ENCODE results near the gene N4BP2L2. TPM values are rescaled to one million over a fixed set of nuclear protein-coding genes. Genes with fewer than 3 reads are reported as not detected.

The N4BP2L2 gene
- total RNA-seq, 1 experiment from 2014 or later = 54.1 TPM

DNA sequence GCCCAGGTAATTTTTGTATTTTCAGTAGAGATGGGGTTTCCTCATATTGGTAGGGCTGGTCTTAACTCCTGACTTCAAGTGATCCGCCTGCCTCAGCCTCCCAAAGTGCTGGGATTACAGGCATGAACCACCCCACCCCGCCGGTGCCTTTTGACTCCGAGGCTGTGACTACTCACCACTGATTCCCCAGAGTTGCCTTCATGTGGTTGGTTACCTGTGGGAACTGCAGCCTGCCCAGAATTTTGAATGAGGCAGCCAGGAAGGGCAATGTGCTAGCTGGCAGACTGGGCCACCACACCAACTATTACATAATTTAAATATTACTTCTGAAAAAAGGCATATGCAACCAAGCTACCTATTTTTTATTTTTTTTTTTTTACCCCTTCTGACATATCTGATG lies 42.8 kb downstream of the N4BP2L2 start:
- DNase-seq = no peak

DNA sequence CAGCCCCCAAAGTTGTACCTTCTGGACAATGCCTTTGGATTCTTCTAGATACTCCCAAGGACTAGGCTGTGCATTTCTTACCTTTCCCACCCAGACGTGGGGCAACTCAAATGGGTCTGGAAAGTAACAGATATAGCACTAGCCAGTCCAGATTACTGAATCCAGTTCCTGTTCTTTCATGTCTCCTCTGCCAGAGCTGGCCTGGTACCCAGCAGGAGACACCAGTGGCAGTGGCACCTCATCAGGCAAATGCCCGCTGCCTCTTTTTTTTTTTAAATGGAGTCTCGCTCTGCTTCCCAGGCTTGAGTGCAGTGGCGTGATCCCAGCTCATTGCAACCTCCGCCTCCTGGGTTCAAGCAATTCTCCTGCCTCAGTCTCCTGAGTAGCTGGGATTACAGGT lies 43.2 kb downstream of the N4BP2L2 start:
- H3K27me3 ChIP-seq = no peaks in the 10 kb centered on the region
- H3K36me3 ChIP-seq = no peaks in the 10 kb centered on the region
- no peak overlapping the region for H3K4me3 ChIP-seq
- DNase-seq = no peak
- no peaks in the 10 kb centered on the region for H3K9me3 ChIP-seq

More for the DNA sequence above, 42.8 kb downstream of the N4BP2L2 start:
- H3K27me3 ChIP-seq = no peaks in the 10 kb centered on the region
- no peaks in the 10 kb centered on the region for H3K9me3 ChIP-seq
- H3K36me3 ChIP-seq = no peaks in the 10 kb centered on the region
- no peak overlapping the region for H3K4me3 ChIP-seq

DNA sequence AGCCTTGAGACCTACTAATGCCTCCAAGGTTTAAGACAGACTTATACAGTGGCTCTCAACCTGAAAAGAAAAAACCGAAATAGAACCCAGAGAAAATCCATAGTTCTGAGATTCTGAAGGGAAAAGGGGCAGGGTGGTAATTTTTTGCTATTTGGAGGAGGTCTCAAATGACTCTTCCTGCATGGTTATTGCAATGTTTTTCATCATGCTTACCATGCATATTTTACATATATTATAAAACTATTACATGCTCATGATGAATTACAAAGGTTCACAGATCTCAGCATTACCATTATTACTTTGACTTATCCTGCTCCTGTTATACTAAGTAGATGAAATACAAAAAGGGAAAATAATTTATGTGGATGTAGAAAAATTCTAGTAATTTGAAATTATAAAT lies 47.6 kb downstream of the N4BP2L2 start:
- Histone ChIP-seq H3K27me3 (no peaks in the 10 kb centered on the region), H3K9me3 (no peaks in the 10 kb centered on the region), H3K36me3 (no peaks in the 10 kb centered on the region), H3K4me3 (no peak overlapping the region)
- DNase-seq = no peak

DNA sequence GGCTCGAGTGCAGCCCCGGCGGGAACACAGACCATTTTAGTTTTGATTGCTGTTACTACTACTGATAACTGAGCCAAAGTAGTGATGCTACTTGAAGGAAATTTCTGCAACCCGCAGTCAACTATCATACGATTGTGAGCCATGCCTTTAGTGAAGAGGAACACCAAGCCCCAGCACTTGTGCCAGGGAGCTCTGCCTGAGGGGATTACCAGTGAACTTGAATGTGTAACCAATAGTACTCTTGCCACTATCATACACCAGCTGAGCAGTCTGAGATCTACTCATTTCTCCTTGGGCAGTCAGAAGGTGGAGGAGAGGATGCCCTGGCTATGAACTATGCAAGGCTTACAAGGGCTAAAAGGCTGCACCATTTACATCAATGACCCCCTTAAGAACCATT lies 61.7 kb downstream of the N4BP2L2 start:
- no peaks in the 10 kb centered on the region; the same call in none of the 2 replicates for H3K36me3 ChIP-seq
- no peaks in the 10 kb centered on the region for H3K9me3 ChIP-seq
- H3K27me3 ChIP-seq = no peaks in the 10 kb centered on the region
- H3K4me3 ChIP-seq = no peak overlapping the region
- no peak for DNase-seq

DNA sequence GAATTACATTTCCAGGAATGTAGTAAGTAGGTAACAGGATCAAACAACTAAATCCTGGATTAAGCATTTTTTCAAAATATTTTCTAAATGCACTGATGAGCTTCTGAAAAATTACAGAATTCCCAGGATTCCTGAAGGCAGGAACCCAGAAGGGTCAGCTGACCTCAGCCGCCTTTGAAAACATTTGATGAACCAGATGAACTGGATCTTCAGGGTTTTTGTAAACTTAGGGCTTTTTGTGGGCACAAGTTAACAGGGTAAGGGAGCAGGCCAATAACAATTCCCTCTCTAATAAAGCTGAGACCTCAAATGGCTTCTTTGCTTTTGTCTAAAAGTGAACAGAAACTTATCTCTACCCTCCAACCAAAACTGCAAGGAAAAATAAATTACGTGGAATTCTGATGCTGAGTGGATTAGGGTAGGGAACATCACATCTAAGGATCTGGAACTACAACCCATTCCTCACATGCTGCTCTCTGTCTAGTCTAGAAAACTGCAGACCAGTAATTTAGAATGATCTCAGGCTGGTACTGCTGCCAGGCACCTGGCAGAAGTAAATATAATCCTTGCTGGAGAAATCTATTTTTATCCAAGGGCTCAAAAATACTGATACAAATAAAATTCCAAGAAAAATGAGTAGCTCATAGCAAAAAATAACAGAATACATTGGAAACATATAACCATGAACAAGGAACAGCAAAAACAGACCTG lies 62.4 kb downstream of the N4BP2L2 start:
- Histone ChIP-seq H3K4me3 (no peak overlapping the region), H3K36me3 (no peaks in the 10 kb centered on the region; the same call in none of the 2 replicates), H3K27me3 (no peaks in the 10 kb centered on the region), H3K9me3 (no peaks in the 10 kb centered on the region)
- DNase-seq = no peak

DNA sequence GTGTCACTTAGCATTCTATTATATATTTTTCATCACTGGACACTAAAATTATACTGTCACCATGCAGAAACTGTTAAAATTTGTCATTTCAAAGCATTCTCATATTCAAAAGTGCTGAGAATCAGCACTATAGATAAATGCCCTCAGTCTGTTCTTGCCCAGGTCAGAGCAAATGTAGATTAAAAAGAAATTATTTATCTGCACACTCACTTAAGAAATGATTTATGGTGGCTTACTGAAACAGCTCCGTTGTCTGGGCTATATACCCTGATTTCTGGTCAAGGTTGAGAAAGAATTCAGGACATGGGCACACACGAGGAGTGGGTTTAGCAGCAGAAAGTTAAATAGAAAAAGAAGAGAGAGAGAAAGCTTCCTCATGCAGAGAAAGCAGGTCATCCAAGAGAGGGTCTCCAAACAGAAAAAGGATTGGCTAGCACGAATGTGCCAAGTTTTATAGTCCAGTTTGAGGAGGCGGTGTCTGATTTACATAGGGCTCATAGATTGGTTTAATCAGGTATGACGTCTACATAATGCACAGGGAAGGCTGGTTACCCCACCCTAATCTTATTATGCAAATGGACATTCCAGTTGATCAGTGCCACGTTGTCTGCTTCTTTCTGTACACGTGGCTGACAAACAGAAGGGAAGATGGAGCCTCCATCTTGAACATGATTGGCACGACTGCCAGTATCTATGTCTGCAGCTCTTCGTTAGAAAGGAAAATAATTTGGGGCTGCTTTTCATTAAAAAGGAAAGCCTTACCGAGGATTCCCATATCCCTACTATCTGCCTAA lies 63.4 kb downstream of the N4BP2L2 start:
- H3K9me3 ChIP-seq = no peaks in the 10 kb centered on the region
- no peaks in the 10 kb centered on the region; the same call in none of the 2 replicates for H3K36me3 ChIP-seq
- H3K4me3 ChIP-seq = no peak overlapping the region
- no peaks in the 10 kb centered on the region for H3K27me3 ChIP-seq
- DNase-seq = no peak

DNA sequence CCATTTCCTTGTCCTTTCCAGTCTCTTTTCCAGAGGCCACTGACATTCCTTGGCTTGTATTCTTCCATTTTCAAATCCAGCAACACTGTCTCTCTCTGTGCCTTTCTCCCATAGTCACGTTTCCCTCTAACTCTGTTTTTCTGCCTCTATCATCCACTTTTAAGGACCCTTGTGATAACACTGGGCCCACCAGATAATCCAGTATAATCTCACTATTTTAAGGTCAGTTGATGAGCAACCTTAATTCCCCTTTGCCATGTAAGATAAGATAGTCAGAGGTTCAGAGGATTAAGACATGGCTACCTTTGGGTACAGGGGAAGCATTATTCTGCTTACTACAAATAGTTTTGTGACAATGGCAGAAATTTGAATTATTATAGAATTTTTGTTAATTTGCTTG lies 64.9 kb downstream of the N4BP2L2 start:
- no peaks in the 10 kb centered on the region for H3K27me3 ChIP-seq
- H3K36me3 ChIP-seq = no peaks in the 10 kb centered on the region; the same call in none of the 2 replicates

DNA sequence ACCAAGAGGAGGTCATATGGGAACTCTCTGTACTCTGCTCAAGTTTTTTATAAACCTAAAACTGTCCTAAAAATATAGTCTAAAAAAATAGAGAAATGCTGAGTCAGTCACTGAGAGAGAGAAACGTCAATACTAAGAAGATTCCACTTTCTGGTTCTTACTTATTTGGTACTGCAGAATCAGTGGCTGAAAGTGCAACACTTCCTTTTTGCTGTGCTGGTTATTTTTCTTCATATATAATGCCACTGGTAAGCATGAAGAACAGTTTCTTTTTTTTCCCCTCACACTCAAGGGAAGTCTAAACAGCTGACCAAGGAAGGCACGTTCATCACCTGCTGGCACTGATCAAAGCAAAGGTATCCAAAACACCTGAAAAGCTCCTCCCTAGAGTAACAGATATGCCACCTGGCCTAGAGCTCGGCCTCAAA lies 66.4 kb downstream of the N4BP2L2 start:
- H3K4me3 ChIP-seq = no peak overlapping the region
- no peaks in the 10 kb centered on the region for H3K9me3 ChIP-seq
- no peaks in the 10 kb centered on the region; the same call in none of the 2 replicates for H3K36me3 ChIP-seq
- DNase-seq = no peak
- H3K27me3 ChIP-seq = no peaks in the 10 kb centered on the region

More for the DNA sequence above, 64.9 kb downstream of the N4BP2L2 start:
- Histone ChIP-seq H3K9me3 (no peaks in the 10 kb centered on the region), H3K4me3 (no peak overlapping the region)
- DNase-seq = no peak

DNA sequence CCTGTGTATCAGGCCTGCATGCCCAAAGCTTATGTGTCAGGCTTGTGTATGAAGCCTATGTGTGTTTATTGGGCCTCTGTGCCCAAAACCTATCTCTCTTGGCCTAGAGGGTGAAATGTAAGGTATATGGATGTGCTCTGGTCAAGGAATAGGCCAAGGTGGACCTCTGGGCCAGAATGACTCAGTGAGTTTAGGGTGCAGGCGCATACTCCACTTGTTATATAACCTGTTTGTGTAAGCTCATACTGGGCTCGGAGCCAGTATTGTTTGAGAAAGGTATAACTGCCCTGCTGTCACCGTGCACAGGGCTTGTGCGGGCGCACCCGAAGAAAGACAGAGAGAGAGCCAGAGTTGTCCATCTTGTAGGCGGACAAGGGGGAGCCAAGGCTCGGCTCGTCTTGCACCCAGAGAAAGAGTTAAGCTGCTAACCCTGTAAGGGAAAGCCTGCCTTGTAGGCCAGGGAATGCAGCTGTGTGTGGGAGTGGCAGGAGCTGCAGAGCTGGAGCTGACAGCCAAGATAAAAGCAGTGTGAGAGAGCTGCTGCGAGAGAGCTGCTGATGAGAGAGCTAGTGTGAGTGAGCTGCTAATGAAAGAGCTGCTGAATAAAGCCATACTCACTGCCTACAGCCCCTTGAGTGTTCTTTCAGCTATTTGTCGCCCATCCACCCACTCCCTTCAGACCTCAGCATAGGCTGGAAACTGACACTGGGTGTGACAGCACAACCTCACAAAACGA lies 67.2 kb downstream of the N4BP2L2 start:
- Histone ChIP-seq H3K4me3 (no peak overlapping the region), H3K27me3 (no peaks in the 10 kb centered on the region), H3K9me3 (no peaks in the 10 kb centered on the region), H3K36me3 (no peaks in the 10 kb centered on the region; the same call in none of the 2 replicates)
- no peak for DNase-seq

DNA sequence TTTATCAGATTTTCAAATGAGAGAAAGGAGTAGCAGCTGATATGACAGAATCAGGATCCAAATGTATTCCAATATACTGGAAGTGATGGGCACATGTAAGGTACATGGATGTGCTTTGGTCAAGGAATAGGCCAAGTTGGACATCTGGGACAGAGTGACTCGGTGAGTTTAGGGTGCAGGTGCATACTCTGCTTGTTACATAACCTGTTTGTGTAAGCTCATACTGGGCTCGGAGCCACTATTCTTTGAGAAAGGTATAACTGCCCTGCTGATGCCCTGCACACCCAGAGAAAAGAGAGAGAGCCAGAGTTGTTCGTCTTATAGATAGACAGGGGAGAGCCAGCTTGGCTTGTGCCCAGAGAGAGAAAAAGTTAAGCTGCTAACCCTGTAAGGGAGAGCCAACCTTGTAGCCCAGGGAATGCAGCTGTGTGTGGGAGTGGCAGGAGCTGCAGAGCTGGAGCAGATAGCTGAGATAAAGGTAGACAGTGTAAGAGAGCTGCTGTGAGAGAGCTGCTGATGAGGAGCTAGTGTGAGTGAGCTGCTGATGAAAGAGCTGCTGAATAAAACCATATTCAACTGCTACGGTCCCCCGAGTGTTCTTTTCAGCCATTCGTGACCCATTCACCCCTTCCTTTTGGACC lies 70.0 kb downstream of the N4BP2L2 start:
- no peak overlapping the region for H3K4me3 ChIP-seq
- H3K9me3 ChIP-seq = no peaks in the 10 kb centered on the region
- H3K27me3 ChIP-seq = no peaks in the 10 kb centered on the region
- no peak for DNase-seq
- peaks cover 3% of the 10 kb centered on the region for H3K36me3 ChIP-seq

DNA sequence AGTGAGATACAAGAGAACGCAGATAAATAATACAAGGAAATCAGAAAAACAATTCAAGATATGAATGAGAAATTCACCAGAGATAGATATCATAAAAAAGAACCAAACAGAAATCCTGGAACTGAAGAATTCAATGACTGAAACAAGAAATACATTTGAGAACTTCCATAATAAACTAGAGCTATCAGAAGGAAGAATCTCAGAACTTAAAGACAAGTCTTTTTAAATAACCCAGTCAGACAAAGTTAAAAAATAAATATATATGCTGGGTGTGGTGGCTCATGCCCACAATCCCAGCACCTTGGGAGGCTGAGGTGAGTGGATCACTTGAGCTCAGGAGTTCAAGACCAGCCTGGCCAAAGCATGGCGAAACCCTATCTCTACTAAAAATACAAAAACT lies 82.0 kb downstream of the N4BP2L2 start:
- Histone ChIP-seq H3K27me3 (no peaks in the 10 kb centered on the region), H3K4me3 (no peak overlapping the region), H3K9me3 (peaks cover 15% of the 10 kb centered on the region), H3K36me3 (peaks cover 3% of the 10 kb centered on the region; the same call in 1 of the 2 replicates)
- DNase-seq = no peak

DNA sequence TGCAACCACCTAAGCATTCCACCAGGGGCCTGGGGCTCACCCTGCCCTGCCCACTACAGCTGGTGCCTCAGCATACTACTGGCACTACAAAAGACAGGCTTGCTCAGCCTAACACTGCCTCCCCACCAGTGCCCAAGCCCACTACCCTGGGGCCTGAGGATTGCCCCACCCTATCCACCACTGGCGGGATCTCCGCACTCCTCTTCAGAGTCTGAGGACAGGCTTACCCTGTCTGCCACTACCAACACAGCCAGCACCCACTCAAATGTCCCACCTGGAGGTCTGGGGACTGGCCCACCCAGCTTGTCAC lies 83.0 kb downstream of the N4BP2L2 start:
- no peak for DNase-seq

DNA sequence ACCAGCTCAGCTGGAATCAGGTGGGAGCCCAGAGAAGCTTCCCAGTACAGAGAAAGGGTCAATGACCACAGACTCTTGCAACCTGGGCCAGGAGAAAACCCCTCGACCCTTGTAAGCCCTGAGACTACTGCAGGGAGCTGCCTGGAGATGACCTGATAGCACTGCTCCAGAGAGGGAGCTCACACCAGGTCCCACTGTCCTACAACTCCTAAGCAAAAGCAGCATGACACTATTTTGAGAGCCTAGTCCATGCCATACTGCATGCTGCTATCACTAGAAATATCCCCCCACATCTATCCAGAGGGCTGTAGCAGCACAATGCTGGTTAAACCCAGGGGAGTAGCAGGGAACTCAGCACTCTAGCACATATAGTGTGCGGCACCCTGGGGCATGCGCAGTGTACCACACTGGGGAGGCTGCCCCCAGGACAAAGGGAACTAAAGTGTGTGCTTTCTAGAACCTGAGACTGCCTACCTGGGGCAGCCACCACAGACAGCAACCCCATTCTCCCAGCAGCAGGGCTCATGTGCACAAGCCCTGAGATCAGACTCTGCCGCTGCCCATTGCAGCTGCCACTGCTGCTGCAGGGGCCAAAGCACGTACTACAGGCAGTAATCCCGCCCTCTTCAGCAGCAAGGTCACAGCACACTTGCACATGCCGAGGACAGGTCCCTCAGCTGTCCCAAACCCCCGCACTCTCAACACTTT lies 83.6 kb downstream of the N4BP2L2 start:
- no peak overlapping the region for H3K4me3 ChIP-seq
- peaks cover 3% of the 10 kb centered on the region; the same call in 1 of the 2 replicates for H3K36me3 ChIP-seq
- peaks cover 15% of the 10 kb centered on the region for H3K9me3 ChIP-seq
- no peaks in the 10 kb centered on the region for H3K27me3 ChIP-seq
- DNase-seq = no peak

More for the DNA sequence above, 83.0 kb downstream of the N4BP2L2 start:
- H3K9me3 ChIP-seq = peaks cover 15% of the 10 kb centered on the region
- H3K36me3 ChIP-seq = peaks cover 3% of the 10 kb centered on the region; the same call in 1 of the 2 replicates
- H3K4me3 ChIP-seq = no peak overlapping the region
- H3K27me3 ChIP-seq = no peaks in the 10 kb centered on the region

DNA sequence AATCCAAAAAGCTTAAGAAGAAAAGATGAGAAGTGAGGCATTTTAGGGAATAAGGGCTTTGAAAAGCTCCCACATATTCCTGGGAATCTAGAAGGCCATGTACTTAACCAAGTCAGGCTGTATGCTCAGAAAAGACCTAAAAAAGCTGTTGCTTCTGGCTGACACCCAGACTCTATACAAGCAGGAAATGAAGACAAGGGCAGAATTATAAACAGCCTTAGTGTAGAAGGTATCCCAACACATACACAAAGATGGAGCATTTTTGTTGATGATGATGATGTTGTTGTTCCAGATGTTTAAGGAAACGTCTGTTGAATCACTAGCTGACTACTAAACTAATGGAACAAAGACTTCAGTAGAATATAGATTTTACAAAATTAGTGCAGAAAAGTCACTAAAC lies 84.6 kb downstream of the N4BP2L2 start:
- no peak for DNase-seq
- H3K9me3 ChIP-seq = peaks cover 15% of the 10 kb centered on the region
- peaks cover 3% of the 10 kb centered on the region; the same call in 1 of the 2 replicates for H3K36me3 ChIP-seq
- H3K27me3 ChIP-seq = no peaks in the 10 kb centered on the region
- no peak overlapping the region for H3K4me3 ChIP-seq

DNA sequence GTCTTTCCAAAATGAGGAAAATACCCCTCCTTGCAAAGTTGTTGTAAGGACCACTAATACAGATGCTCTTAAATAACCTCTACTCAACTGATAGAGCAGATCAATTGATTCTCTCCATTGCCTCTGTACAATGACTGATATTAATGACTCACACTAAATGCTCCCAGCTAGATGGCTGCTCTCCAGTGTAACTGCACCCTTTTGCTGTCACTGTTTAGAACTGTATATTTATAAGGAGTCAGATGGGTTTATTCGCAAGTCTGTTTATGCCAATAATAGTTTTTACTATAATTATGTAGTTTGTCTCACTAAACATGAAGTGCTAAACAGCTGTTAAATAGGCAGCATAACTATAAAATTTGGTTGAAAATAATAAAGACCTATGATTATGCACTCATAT lies 89.6 kb downstream of the N4BP2L2 start:
- Histone ChIP-seq H3K27me3 (no peaks in the 10 kb centered on the region), H3K9me3 (no peaks in the 10 kb centered on the region), H3K36me3 (no peaks in the 10 kb centered on the region; the same call in 1 of the 2 replicates), H3K4me3 (no peak overlapping the region)
- DNase-seq = no peak
